ENCODE measurements around the gene BANP. TPM values are rescaled to one million over a fixed set of nuclear protein-coding genes. Genes with fewer than 3 reads are reported as not detected.
"Not testable (repeated sequence)": the region's sequence is repeated elsewhere in the genome, so short reads cannot be mapped to it uniquely, and the experiment has no call there.

The BANP gene
- total RNA-seq, 1 experiment from 2014 or later, result 18.4 TPM

DNA sequence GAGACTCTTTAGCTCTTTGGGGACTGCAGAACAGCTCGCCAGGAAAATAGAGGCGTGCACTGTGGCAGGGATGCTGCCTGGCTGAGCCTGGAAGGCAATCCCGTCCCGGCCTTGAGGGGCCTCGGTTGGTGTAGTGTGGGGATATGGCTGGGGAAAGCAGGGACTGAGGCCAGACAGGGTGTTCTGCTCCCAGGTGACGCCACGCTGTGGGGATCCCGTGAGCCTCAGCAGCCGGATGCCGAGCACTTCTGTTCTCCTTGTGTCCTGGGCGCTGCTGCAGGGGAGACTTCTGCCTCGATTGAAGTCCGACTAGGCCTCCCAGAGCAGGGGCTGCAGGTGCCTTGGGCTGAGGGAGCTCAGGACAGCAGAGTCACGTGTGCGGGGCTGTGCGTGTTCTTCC is 72.6 kb downstream of the BANP start:
- DNase-seq, result no peak
- Histone ChIP-seq H3K9me3 (replicated peaks) (no peaks in the 10 kb centered on the region), H3K27ac (no peak overlapping the region), H3K27me3 (no peaks in the 10 kb centered on the region), H3K36me3 (no peaks in the 10 kb centered on the region), H3K4me3 (no peak overlapping the region), H3K4me1 (peaks cover 3% of the 10 kb centered on the region; the same call in 1 of the 2 replicates)

DNA sequence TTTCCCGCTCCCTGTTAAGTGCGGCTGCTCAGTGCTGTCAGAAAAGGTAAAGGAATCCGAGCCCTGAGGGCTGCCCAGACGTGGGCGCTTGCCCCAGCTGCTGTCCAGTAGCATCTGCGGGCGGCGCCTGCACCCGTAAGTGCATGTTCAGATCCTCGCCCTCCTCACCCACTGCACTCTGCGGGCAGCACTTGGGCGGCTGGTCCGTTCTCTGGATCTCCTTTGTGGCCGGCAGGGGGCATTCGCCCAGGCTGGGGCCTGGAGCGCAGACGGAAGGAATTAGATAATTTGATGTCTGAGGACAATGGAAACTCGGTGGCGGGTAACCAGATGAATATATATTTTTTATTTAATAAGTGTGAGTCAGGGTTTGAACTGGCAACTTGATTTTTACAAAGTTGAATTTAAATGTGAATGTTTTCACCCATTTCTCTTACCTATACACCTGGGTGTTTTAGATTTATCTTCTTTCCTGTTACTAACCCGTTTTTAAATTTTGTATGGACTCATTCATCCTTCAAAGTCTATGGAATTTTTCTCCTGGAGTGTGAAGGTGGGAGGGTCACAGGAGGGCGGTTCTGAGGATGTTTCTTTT is 73.4 kb downstream of the BANP start:
- not testable (repeated sequence) for DNase-seq; H3K9me3 ChIP-seq (replicated peaks); H3K36me3 ChIP-seq; H3K27me3 ChIP-seq; H3K4me3 ChIP-seq; H3K27ac ChIP-seq; H3K4me1 ChIP-seq

DNA sequence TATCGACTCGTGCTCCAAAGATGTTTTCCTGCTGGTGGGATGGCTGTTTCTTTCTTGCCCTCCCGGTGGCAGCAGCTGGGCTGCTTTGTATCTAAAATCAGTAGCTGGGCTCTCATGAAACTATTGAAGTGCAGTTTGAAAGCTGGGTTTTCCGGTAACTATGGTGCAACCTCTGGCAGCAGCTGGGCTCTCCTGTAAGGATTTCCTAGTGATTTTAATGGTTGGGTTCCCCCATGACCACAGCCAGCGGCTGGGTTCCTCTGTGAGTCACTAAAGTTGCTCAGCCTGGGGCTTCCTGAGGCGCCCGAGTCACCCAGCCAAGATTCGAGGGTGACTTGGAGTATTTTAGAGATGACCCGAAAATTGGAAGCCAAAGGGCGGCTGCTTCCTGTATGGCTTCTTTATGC is 73.9 kb downstream of the BANP start:
- H3K4me1 ChIP-seq; H3K36me3 ChIP-seq; H3K27me3 ChIP-seq; H3K9me3 ChIP-seq (replicated peaks); H3K27ac ChIP-seq; DNase-seq; H3K4me3 ChIP-seq: not testable (repeated sequence)

DNA sequence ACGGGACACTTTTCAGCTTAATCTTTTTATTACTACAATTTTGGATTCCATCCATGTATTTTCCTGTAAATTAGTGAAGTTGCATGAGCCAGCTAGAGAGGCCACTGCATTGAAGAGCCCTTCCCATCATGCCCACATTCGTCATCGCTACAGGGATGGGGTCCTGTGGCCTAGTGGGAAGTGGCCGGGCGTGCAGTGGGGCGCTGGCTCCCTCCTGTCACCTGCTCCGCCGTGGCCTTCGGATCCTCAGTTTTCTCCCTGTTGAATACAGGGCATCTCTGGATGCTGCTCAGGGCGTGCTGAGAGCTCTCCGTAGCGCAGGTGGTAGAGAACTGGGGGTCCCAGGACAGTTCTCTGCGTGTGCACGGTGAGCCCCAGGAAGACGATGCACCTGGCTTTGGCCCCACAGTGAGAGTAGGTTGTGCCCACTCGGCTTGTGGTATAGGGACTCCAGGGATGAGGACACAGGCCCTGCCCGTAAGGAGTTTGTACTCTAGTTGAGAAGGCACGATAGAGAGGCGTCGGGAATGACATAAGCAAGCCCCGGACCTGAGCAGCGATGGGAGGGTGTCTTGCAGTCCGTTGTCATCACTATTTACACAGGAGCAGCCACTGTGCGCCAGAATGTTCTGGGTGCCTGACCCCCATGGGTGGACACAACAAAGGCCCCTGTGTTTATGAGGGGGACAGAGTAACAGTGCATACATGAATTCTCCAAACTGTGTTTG is 74.8 kb downstream of the BANP start:
- not testable (repeated sequence) for H3K27ac ChIP-seq; H3K9me3 ChIP-seq (replicated peaks); H3K4me1 ChIP-seq; H3K4me3 ChIP-seq; H3K27me3 ChIP-seq; H3K36me3 ChIP-seq; DNase-seq

DNA sequence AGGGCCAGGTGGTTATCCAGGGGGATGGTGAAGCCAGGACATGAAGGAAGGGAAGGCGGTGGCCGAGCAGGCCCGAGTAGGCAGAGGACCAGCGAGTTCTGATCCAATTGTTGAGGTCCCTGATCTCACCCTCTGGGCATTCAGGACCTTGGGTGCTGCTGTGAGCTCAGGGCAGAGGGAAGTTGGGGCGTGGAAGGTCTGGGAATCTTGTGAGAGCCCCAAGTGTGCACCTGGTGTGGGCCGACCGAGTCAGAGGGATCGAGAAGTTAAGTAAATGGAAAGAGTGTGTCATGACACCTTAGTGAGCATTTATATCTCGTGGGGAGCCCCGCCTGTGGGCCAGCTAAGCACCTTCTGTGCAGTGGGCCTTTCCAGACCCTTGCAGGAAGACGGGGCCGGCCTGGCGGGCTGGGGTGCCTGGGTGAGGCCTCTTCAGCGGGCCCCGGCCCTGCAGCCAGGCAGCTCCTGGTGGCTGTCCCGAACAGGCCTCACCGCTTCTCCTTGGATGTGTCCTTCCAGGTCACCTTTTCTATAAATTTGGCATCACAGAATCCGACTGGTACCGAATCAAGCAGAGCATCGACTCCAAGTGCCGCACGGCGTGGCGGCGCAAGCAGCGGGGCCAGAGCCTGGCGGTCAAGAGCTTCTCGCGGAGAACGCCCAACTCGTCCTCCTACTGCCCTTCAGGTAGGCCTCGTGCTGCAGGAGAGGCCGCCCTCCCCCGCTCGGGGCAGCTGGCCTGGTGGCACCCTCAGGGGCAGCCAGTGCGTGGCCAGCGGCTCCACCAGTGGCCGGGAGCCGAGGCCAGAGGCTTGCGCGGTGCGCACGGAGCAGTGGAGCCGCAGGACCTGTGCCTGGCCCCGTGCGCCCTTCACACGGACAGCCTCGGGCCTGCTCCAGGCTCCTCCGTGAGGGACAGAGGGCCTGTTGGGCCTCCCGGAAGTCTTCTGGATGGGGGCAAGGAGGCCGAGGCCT is 76.0 kb downstream of the BANP start:
- no peak overlapping the region for H3K4me3 ChIP-seq
- no peak for DNase-seq
- no peak overlapping the region for H3K27ac ChIP-seq
- H3K36me3 ChIP-seq, result no peaks in the 10 kb centered on the region
- H3K27me3 ChIP-seq, result no peaks in the 10 kb centered on the region
- H3K9me3 ChIP-seq (replicated peaks), result no peaks in the 10 kb centered on the region
- H3K4me1 ChIP-seq, result peaks cover 3% of the 10 kb centered on the region; the same call in 1 of the 2 replicates

DNA sequence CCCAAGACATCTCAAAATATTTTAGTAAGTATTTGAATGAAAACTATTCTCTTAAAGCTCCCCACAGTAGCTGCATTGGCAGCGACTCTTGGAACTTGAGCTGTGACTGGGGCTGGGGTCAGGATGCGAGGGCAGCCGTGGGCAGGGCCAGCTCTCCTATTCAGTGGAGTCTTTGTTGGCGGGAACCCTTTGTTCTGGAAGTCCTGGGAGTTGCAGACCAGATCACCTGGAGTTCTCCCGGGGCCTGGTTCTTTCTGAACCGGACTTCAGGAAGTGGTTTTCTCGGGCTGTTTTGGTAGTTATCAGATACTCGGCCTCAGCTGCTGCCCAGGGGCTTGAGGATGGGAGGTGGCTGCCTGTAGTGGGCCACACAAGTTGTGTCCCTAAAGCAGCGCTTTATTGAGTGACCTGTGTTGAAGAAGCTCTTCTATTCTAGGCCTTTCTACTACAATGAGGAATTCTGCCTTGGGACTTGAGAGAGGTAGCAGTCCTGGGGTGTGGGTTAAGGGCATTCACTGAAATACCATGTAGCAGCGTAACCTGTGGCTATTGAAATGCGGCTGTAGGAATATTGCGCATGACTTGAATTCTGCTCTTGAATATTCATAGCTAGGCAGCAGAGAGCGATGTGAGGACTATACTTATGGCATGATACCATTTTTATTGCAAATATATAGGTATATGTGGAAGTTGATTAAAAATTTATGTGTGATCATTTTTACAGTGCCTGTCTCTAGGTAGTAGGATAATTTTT is 77.1 kb downstream of the BANP start:
- H3K4me1 ChIP-seq; H3K27me3 ChIP-seq; H3K27ac ChIP-seq; H3K9me3 ChIP-seq (replicated peaks); H3K36me3 ChIP-seq; H3K4me3 ChIP-seq: not testable (repeated sequence)
- peak; percentile 40 to 61 for DNase-seq

DNA sequence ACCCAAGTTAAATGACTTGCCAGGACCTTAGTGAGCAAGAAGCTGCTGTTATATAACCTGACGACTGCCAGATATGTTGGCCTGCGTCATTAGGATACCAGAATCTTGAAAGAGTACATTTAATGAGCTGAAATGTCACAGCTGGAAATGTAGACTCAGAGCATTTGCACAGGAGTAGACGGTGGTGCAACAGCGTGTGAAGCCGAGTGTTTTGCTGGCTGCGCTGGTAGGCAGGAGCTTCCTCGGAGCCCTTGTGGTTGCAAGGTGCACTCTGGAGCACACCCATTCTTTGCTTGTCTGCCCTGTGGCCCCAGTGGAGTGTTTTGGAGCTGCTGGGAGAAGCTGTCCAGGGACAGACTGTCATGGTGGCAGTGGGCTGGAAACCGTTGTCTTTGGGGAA is 79.3 kb downstream of the BANP start:
- Histone ChIP-seq H3K9me3 (replicated peaks) (no peaks in the 10 kb centered on the region), H3K36me3 (no peaks in the 10 kb centered on the region), H3K4me3 (no peak overlapping the region), H3K27ac (no peak overlapping the region), H3K4me1 (peaks cover 3% of the 10 kb centered on the region; the same call in 1 of the 2 replicates), H3K27me3 (no peaks in the 10 kb centered on the region)
- DNase-seq, result no peak

DNA sequence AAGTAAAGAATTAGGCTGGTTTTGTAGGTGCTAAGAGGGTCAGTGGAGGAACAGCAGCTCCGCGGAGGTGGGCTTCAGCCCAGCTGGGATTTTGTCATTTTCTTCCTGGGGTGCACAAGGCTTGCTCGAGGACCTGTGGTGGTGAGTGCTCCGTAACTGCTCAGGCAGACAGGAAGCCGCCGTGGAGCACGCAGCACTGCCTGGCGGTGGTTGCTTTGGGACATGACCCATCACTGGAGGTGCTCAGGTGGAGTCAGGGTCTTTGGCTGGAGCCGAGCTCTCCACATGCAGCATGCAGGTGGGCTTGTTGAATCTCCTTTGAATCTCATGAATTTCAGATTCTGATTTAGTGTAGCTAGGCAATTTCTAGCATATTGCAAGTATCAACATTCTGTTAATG is 79.7 kb downstream of the BANP start:
- H3K36me3 ChIP-seq; H3K27me3 ChIP-seq; H3K27ac ChIP-seq; H3K4me1 ChIP-seq; H3K4me3 ChIP-seq; H3K9me3 ChIP-seq (replicated peaks); DNase-seq: not testable (repeated sequence)

DNA sequence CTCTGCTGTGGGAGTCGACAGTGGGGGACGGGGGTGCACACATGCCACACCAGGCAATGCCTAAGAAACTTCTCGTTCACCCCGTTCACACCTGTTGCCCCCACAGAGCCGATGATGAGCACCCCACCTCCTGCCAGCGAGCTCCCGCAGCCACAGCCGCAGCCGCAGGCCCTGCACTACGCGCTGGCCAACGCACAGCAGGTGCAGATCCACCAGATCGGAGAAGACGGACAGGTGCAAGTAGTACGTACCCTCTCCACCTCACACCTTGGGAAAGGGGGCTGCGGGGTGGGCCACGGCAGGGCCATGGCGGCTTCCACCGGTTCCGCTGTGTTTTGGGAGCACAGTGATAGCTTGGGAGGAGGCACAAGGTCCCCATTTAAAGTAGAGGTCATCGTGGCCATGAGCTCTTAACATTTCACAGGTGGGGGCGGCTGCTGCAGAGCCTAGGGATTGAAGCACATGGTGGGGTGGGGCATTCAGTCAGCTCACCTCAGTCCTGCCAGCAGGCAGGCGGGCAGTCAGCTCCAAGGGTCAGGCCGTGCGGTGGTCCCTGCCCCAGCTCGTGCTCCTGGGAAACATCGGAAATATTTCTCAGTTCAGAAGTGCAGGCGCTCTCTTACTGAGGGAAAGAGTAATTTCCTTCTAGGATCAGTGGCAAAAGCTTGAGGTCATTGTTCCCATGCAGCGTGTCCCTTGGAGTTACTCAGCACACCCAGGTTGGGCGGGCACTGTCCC is 81.9 kb downstream of the BANP start:
- not testable (repeated sequence) for H3K4me1 ChIP-seq; H3K9me3 ChIP-seq (replicated peaks); H3K27me3 ChIP-seq; H3K36me3 ChIP-seq; DNase-seq; H3K27ac ChIP-seq; H3K4me3 ChIP-seq

DNA sequence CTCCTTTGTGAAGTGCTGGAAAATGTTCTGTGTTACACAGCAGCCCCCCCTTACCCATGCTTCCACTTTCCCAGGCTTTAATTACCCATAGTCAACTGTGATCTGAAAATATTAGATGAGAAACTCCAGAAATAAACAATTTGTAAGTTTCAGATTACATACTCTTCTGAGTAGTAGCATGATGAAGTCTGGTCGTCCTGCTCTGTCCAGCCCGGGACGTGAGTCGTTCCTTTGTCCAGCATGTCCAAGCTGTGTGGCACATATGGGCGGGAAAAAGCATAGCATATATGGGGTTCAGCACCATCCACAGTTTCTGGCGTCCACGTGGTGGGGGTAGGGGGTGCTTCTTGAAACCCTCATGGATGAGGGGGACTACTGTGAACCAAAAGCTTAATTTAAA is 83.5 kb downstream of the BANP start:
- no peak overlapping the region for H3K27ac ChIP-seq
- no peaks in the 10 kb centered on the region for H3K36me3 ChIP-seq
- no peaks in the 10 kb centered on the region for H3K4me1 ChIP-seq
- DNase-seq, result no peak
- H3K27me3 ChIP-seq, result no peaks in the 10 kb centered on the region
- H3K4me3 ChIP-seq, result no peak overlapping the region
- no peaks in the 10 kb centered on the region for H3K9me3 ChIP-seq (replicated peaks)

DNA sequence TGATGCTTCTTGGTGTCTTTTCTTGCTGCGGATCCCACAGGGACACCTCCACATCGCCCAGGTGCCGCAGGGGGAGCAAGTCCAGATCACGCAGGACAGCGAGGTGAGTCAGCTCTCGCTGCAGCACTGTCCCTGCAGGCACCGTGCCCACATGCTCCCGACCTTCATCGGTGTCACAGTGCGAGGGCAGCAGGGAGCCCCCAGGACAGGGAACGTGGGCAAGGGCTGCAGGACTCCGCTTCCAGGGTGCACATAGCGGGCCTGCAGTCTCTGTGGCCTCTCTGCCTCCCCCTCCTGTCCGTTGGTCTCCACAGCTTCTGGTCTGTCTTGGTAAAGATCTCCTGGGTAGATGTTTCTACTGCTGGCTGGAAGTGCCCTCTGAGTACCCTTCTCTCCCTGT is 84.1 kb downstream of the BANP start:
- DNase-seq, result no peak
- Histone ChIP-seq H3K4me3 (no peak overlapping the region), H3K4me1 (no peaks in the 10 kb centered on the region), H3K27ac (no peak overlapping the region), H3K9me3 (replicated peaks) (no peaks in the 10 kb centered on the region), H3K27me3 (no peaks in the 10 kb centered on the region), H3K36me3 (no peaks in the 10 kb centered on the region)

DNA sequence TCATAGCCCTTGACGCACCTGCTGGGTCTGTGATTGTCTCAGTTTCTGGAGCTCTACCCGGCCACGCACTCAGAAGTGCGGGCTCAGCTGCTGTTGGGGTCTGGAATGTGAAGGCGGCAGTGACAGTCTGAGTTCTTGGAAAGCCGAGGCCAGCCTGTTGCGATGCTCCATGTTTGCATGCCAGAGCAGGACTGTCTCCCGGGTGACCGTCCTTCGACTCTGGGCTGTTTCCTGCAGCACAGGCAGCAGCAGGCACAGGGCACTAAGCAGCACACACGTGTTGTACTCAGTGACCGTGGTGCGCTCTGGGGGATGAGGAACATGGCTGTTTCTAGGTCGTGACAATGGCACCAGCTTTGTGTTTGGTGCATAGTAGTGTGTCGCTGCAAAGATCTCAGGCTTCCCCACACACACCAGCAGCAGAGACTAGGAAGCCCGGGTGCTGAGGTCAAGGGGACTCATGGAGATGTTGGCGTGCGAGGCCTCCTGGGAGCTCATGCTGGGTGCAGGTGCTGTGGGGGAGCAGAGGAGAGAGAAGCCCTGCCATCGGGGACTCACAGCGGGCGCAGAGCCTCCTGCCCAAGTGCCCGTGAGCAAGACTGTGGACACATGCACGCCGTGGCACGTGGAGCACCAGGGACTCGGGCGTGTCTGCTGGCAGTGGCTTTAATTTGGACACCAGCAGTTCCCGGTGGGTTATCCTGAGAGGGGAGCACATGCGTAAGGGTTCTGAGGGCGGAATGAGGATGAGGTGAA is 84.8 kb downstream of the BANP start:
- not testable (repeated sequence) for H3K27ac ChIP-seq; H3K4me3 ChIP-seq; DNase-seq; H3K36me3 ChIP-seq; H3K9me3 ChIP-seq (replicated peaks); H3K27me3 ChIP-seq; H3K4me1 ChIP-seq

DNA sequence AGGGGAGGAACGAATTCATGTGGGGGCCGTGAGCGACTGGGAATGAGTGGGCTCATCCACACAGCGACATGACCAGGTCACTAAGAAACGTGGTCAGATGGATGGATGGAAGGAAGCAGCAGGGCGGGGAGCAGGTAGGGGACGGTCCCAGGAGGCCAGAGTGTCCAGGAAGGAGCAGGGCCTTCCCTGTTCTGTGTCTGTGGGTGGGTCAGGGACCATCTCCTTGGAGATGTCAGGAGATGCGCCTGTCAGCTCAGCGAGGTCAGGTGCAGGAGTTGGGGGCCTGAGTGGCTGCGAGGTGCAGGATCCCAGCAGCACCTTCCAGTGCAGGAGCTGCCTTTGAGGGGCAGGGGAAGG is 85.4 kb downstream of the BANP start:
- H3K36me3 ChIP-seq; H3K4me3 ChIP-seq; H3K9me3 ChIP-seq (replicated peaks); H3K4me1 ChIP-seq; H3K27ac ChIP-seq; H3K27me3 ChIP-seq; DNase-seq: not testable (repeated sequence)

DNA sequence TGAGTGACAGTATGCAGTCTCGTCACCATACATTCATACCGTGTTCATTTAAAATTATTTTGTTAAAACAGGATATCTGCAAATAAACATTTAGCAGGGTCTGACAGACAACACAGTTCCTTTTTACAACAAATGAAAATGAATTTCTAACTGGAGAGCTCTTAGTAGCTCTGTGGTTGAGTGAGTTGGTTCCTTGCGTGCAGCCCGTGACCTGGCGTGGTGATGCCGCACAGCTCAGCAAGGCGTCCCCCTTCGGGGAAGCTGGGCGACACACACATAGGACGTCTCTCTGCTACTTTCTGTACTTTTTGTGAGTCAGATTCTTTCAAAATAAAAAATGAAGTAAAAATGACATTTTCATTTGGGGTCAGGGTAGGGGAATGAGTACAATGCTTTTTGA is 86.1 kb downstream of the BANP start:
- not testable (repeated sequence) for H3K27me3 ChIP-seq; H3K4me3 ChIP-seq; DNase-seq; H3K4me1 ChIP-seq; H3K27ac ChIP-seq; H3K36me3 ChIP-seq; H3K9me3 ChIP-seq (replicated peaks)

All from SJCRH30 (cell line).